GM19351 (cell line): ENCODE results near the gene CDCA8.
"Not testable (repeated sequence)": the region's sequence is repeated elsewhere in the genome, so short reads cannot be mapped to it uniquely, and the experiment has no call there.

Source experiments
- ATAC-seq: cut with Tn5 transposase; IDR thresholded peaks from one replicate; pipeline ENCODE4 v1.9.1; 2021; ENCODE audit warnings: mild to moderate bottlenecking, moderate library complexity; ENCODE audit not compliant: unreplicated experiment

Gene CDCA8

GRCh38 chr1:37732111-37732780, 39.9 kb downstream of the CDCA8 start:
- ATAC-seq, result no peak

- ATAC-seq, result no peak
Observed at GRCh38 chr1:37734629-37735591, 42.6 kb downstream of the CDCA8 start.

GRCh38 chr1:37737975-37738374, 45.7 kb downstream of the CDCA8 start:
- ATAC-seq, result not testable (repeated sequence)

GRCh38 chr1:37738619-37739018, 46.3 kb downstream of the CDCA8 start:
- not testable (repeated sequence) for ATAC-seq

GRCh38 chr1:37739222-37739621, 46.9 kb downstream of the CDCA8 start:
- no peak for ATAC-seq

- no peak for ATAC-seq
Observed at GRCh38 chr1:37741130-37741529, 48.8 kb downstream of the CDCA8 start.

- no peak for ATAC-seq
Observed at GRCh38 chr1:37741662-37742061, 49.3 kb downstream of the CDCA8 start.

- ATAC-seq, result no peak
Observed at GRCh38 chr1:37746806-37747205, 54.5 kb downstream of the CDCA8 start.

- ATAC-seq, result no peak
Observed at GRCh38 chr1:37748565-37748964, 56.2 kb downstream of the CDCA8 start.

- ATAC-seq, result no peak
Observed at GRCh38 chr1:37752213-37752582, 59.9 kb downstream of the CDCA8 start.

- no peak for ATAC-seq
Observed at GRCh38 chr1:37752583-37753471, 60.5 kb downstream of the CDCA8 start.

- no peak for ATAC-seq
Observed at GRCh38 chr1:37753473-37754321, 61.4 kb downstream of the CDCA8 start.

GRCh38 chr1:37755290-37755689, 63.0 kb downstream of the CDCA8 start:
- ATAC-seq, result no peak

GRCh38 chr1:37755951-37756560, 63.7 kb downstream of the CDCA8 start:
- ATAC-seq, result no peak
